ENCODE data around the gene LSM2.

Gene LSM2

DNA sequence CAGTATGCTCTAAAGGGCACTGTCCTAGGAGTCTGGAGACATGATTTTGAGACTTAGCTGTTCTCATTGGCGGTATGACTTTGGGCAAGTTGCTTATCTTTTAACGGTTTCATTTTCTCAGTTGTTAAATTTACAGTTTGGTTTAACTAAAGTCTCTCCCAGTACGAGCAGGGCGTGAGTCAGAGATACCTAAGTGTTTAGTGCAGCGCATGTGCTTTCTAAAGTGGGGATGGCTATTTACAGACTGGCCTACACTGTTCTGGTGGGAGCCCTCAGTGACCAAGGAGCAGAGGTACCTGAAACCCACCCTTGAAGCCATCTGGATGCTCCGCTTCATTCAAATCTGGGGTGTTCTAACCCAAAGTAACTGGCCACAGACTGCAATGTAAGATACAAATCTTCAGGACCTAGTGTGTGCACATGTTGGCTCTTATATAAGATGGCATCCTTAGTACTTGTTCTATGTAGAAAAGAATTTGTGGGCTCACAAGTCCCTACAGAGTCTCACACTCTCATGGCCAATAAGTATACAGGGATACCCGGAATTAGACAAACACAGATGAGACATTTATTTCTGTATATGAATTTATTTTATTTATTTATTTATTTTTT is 56.2 kb downstream of the LSM2 start:
- no peak for DNase-seq (ENCODE audit: low read depth in 2 of 2)

DNA sequence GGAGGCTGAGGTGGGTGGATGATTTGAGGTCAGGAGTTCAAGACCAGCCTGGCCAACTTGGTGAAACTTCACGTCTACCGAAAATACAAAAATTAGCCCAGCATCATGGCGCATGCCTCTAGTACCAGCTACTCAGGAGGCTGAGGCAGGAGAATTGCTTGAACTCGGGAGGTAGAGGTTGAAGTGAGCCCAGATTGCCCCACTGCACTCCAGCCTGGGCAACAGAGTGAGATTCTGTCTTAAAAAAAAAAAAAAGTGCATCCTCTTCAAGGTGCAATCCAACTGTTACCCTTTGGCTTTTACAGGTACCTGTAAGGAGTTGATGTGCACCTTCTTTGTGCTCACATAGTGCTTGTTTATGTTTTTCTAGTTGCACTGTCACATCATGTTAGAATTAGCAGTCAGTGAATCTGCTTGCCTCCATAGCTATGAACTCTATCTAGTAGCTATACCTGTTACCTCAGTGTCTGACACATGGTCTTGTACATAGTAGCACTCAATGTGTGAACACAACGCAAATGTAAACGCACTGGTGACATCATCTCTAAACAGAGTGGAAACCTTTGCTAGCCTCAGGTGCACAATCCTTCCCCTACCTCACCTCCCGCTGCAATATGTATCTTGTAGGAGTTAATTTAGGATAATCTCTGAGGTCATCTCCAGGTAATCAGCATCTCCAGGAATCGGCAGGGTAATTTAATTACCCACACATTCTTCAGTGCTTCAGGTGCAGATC is 57.3 kb downstream of the LSM2 start:
- no peak for DNase-seq (ENCODE audit: low read depth in 2 of 2)

Data from stimulated activated CD8-positive, alpha-beta memory T cell treated with anti-CD3 and anti-CD28 coated beads, Interleukin-2, amount 100 ng/mL, for 48 hours (primary cell).